Brain microvascular endothelial cell (primary cell): ENCODE data around the gene DLG2.
A peak's percentile ranks its signal among the peaks of the same experiment; 100 is the strongest.

ENCODE experiments used
- DNase-seq: peaks from one replicate; pipeline ENCODE4 v3.0.0-alpha.2; 2020
- H3K27ac ChIP-seq: fragments of 250-450 bp; sonication (Bioruptor Pico); 2 replicates; pipeline ENCODE4 v1.5.1; 2020; ENCODE audit warnings: mild to moderate bottlenecking, moderate library complexity
- H3K27me3 ChIP-seq: fragments of 250-450 bp; sonication (Bioruptor Pico); replicated peaks from 2 replicates; pipeline ENCODE4 v1.5.1; 2020; ENCODE audit warnings: mild to moderate bottlenecking
- H3K36me3 ChIP-seq: fragments of 250-450 bp; sonication (Bioruptor Pico); replicated peaks from 2 replicates; pipeline ENCODE4 v1.5.1; 2020; ENCODE audit warnings: mild to moderate bottlenecking
- H3K4me3 ChIP-seq: 2 replicates; pipeline ENCODE4 v1.5.1; 2011; ENCODE audit warnings: low read depth, mild to moderate bottlenecking, control low read depth, low read length, moderate library complexity
- in situ Hi-C: cut with HindIII; loops from 2 replicates; pipeline ENCODE4 v1.10.0; 2017; ENCODE audit warnings: low sequenced_read_pairs, low pct_ligation_motif_present
- TF ChIP-seq, protein P1 (sequence below): IDR thresholded peaks from 2 replicates; pipeline ENCODE4 v1.5.1; 2011; ENCODE audit warnings: low read depth, mild to moderate bottlenecking, moderate library complexity, low read length, control low read depth, inconsistent platforms; ENCODE audit errors: missing control alignments

Gene DLG2

DNA sequence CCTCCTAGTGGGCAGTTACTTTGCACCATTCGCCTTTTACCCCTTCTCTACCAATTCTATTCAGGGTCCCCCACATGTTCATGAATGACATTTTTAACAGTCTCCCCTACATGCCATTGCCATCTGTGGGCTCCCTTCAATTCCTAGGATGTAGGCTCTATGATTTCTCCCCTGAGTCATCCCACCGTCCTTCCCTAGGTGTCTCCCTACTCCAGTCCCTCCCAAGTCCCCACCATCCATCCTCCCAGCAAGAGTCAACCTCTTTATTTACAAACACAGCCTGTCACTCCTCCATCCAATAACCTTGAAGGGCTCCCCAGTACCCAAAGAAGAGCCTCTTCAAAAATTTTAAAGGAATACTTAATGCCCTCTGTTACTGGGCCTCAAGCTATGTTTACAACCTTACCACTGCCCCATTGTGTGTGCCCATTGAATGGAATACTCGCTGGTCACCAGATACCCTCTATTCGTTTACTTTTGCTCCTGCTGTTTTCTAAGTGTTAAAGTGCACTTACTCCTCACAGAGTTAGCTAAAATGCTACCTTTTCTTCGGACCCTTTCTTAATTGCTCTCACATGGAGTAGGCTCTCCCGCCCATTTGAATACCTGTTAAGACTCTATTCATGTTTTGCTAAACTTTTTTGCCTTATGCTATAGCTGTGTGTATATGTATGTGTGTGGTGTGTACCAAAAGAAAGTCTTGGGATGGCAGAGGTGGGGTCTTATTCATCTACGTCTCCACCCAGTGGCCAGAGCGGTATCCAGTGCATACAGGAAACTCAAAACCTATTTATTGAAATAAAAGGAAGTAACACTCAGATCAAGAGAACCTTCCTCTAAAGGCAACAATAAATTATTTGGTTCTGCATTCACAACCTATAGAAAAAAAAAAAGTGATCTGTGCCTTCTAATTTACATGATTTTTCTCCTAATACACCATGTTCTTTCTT is 2105.2 kb downstream of the DLG2 start:
- Histone ChIP-seq H3K36me3 (no peaks in the 10 kb centered on the region), H3K27ac (no peak overlapping the region), H3K4me3 (no peak overlapping the region), H3K27me3 (no peaks in the 10 kb centered on the region)
- DNase-seq: peak; percentile 12
- in situ Hi-C loops: no loop called here
- TF ChIP-seq, protein P1, sequence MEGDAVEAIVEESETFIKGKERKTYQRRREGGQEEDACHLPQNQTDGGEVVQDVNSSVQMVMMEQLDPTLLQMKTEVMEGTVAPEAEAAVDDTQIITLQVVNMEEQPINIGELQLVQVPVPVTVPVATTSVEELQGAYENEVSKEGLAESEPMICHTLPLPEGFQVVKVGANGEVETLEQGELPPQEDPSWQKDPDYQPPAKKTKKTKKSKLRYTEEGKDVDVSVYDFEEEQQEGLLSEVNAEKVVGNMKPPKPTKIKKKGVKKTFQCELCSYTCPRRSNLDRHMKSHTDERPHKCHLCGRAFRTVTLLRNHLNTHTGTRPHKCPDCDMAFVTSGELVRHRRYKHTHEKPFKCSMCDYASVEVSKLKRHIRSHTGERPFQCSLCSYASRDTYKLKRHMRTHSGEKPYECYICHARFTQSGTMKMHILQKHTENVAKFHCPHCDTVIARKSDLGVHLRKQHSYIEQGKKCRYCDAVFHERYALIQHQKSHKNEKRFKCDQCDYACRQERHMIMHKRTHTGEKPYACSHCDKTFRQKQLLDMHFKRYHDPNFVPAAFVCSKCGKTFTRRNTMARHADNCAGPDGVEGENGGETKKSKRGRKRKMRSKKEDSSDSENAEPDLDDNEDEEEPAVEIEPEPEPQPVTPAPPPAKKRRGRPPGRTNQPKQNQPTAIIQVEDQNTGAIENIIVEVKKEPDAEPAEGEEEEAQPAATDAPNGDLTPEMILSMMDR: peak; percentile 59

DNA sequence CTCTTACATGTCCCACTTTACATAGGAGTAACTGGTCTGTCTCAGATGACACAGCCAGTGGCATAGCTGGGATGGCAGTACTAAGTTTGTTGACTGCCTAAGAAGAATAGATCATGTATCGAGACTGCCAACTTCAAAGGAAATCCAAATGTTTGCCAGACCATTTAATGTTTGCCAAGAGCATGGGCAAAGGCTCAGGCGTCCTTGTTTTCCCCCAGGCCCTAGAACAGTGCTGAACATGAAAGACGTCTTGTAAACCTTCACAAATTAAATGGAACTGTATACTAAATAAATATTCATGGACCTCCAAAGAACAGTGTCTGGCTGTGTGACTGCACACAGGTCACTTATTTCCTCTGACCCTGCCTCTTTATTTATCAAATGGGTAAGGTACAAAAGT is 2106.3 kb downstream of the DLG2 start:
- H3K36me3 ChIP-seq: no peaks in the 10 kb centered on the region
- H3K27ac ChIP-seq: no peak overlapping the region
- TF ChIP-seq, protein P1: no peak
- in situ Hi-C loops: no loop called here
- no peaks in the 10 kb centered on the region for H3K27me3 ChIP-seq
- no peak for DNase-seq
- no peak overlapping the region for H3K4me3 ChIP-seq

DNA sequence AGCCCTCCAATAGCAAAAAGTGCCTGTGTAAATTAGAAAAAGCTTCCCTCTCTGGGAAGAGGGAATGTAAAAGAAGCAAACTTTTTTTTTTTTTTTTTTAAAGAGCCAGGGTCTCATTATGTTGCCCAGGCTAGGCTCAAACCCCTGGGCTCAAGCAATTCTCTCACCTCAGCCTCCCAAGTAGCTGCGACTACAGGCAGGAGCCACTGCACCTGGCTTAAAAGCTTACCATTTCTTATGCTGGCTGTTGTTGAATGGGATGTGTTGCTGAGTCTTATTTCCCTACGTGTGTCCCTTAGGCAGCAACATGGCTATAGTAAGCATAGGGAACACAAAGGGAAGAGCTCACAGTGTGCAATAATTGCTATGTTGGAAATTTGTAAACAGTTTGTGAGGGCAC is 2115.5 kb downstream of the DLG2 start:
- Histone ChIP-seq H3K4me3 (no peak overlapping the region), H3K36me3 (no peaks in the 10 kb centered on the region), H3K27me3 (no peaks in the 10 kb centered on the region), H3K27ac (no peak overlapping the region)
- no peak for DNase-seq
- in situ Hi-C loops: no loop called here
- TF ChIP-seq, protein P1: no peak

DNA sequence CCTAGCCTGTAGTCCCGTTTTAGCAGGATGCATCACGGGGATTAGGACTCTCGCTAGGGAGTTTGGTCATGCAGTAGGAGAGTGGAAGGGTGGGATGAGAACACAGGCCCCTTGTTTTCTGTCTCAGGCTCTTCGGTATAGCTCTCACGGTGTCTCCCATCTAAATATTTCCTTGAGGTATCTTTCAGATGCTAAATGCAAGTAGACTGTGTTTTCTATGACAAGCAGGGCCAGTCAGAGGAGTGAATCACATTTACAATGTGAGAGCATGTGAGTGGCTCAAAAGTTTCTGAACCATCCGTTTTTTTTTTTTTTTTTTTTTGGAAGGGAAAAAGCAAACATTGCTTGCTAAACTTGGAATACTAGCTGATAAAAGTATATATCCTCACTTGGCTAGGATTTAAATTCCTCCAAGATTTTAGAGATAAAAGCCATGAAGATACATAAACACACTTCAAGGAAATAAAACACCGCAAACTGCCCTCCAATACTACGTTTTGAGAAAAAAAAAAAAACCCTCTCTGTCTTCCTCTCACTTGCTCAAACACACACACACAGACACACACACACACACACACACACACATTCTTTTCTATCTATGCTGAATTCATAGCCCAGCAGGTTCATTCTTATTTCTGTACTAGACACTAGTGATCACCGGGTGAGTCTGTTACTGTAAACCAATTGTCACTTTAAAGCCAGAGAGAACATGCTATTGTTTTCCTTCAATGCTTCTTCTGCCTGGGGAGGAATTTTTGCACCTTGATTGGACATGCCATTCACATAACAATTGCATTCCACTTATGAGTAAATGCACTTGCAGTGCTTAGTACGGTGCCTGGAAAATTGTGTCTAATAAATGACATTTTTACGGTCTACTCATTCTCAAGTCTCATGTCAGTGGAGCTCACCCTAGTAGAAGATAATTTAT is 2116.3 kb downstream of the DLG2 start:
- TF ChIP-seq, protein P1: no peak
- Histone ChIP-seq H3K4me3 (no peak overlapping the region), H3K27ac (no peak overlapping the region), H3K27me3 (no peaks in the 10 kb centered on the region), H3K36me3 (no peaks in the 10 kb centered on the region)
- in situ Hi-C loops: no loop called here
- DNase-seq: no peak

DNA sequence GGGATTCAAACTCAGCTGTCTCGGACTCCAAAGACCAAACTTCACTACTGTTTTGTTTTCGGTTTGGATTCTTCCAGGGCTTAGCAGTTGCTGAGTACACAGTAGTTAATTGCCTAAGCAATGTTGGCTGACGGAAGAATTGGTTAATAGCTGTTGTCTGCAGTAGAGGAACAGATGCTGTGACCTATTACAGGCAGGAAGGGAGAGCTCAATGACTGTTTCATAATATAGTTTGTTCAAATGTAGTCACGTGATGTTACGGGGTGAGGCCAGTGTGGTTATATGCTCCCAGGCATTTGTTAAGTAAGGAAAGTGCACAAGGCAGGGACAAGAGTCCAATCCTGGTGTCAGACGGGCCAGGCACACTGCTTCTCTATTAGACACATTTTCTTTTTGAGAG is 2118.3 kb downstream of the DLG2 start:
- Histone ChIP-seq H3K36me3 (no peaks in the 10 kb centered on the region), H3K27ac (no peak overlapping the region), H3K27me3 (no peaks in the 10 kb centered on the region), H3K4me3 (no peak overlapping the region)
- in situ Hi-C loops: no loop called here
- TF ChIP-seq, protein P1: no peak
- DNase-seq: no peak
